IPS-18c (cell line): ENCODE measurements around the gene RXYLT1.

Experiments used
- H3K4me3 ChIP-seq: 2 replicates; pipeline ENCODE4 v1.7.0; 2013; ENCODE audit warnings: low read depth, mild to moderate bottlenecking, low read length, moderate library complexity; ENCODE audit not compliant: insufficient read depth
- H3K9me3 ChIP-seq: one replicate; pipeline ENCODE4 v1.6.1; 2013; ENCODE audit warnings: mild to moderate bottlenecking, low read length, moderate library complexity; ENCODE audit not compliant: control insufficient read depth, insufficient read depth

The RXYLT1 gene

DNA sequence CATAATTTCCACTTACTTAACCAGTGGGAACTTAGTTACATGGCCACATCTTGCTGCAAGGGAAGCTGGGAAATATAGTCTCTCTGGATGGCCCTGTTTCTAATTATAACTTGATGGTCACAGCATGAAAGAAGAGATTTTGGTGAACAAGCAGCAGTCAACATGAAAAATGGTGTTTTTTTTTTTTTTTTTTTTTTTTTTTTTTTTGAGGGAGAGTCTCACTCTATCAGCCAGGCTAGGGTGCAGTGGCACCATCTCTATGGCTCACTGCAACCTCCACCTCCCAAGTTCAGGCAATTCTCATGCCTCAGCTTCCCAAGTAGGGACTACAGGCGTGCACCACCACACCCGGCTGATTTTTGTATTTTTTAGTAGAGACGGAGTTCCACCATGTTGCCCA lies 75.6 kb downstream of the RXYLT1 start:
- no peaks in the 10 kb centered on the region for H3K9me3 ChIP-seq
- H3K4me3 ChIP-seq = no peak overlapping the region

DNA sequence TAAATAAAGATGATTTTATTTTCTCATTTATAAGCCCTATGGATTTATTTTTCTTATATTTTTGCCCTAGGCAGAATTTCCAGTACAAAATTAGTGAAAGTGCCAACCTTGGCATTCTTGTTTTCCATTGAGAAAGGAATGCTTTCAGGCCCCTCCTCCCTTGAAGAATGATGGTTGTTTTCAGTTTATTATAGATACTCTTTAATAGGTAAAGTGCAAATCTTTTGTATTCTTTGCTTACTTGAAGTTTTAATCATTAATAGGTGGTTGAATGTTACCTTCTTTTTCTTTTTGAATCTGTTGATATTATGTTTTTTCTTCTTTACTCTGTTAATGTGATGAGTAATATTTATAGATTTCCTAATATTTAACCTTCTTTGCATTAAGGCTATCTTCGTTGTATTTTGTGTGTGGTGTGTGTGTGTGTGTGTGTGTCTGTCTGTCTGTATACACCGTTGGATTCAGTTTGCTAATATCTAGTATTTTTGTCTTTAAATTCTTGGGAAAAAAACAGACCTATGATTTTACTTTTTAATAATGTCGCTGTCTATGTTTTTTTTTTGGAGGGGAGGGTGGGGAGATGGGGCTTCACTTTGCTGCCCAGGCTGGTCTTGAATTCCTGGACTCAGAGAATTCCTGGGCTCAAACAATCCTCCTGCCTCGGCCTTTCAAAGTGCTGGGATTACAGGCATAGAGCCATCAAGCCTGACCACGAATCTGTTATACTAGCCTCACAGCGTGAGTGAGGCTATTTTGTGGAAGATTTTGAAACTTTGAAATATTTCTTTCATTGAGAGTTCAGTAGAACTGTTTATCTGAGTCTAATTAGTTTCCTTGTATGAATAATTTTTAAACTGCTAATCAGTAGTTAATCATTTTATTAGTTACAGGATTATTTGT lies 78.3 kb downstream of the RXYLT1 start:
- Histone ChIP-seq H3K4me3 (no peak overlapping the region), H3K9me3 (no peaks in the 10 kb centered on the region)
